H1 (cell line): Measurements from ENCODE around the gene OVOL3. TPM values are rescaled to one million over a fixed set of nuclear protein-coding genes. Genes with fewer than 3 reads are reported as not detected.

Experiments
- CEBPB ChIP-seq: IDR thresholded peaks from 2 replicates; pipeline ENCODE4 v1.6.1; 2012; ENCODE audit warnings: low read depth, low read length
- SP4 ChIP-seq: IDR thresholded peaks from 2 replicates; pipeline ENCODE4 v1.6.1; 2012; ENCODE audit warnings: low read length, inconsistent platforms
- polyA plus RNA-seq, 7 experiments: library from polyadenylated mRNA; depleted of rRNA in 3 of 7; stranded (reverse) in 5 of 7; unstranded in 2 of 7; fragments of >200 nt in 5 of 7; fragments of 200-250 nt in 2 of 7; gene quantifications; 1 replicate in 5 of 7; 2 replicates in 1 of 7; 4 replicates in 1 of 7; pipeline versions ENCODE4 v1.2.1 to v1.2.3, GENCODE V29; 2011 to 2013; ENCODE audit warnings: missing spikeins in 2 of 7, mixed read lengths in 2 of 7
- total RNA-seq: library from RNA; stranded (reverse); fragmentation: NEBNext Ultra II Directional; extraction: Animal tissue kit (Norgen Biotek cat#: 25700); gene quantifications from 2 replicates; pipeline ENCODE4 v1.2.1, GENCODE V29; 2021

Gene OVOL3
- total and polyA plus RNA-seq, 2 of the 8 experiments (the other 6 are each of a cell fraction or from before 2014, with no cell fraction given): 0.45 TPM; not detected in 1

- TF ChIP-seq SP4: no peak
- no peak for TF ChIP-seq CEBPB
Observed at GRCh38 chr19:36144624-36145023, 33.7 kb downstream of the OVOL3 start (continued).
